GM19452 (cell line): ENCODE data around the gene UGT2A3.
"Not testable (repeated sequence)": the region's sequence is repeated elsewhere in the genome, so short reads cannot be mapped to it uniquely, and the experiment has no call there.

Experiments
- ATAC-seq: cut with Tn5 transposase; IDR thresholded peaks from one replicate; pipeline ENCODE4 v1.9.1; 2021; ENCODE audit not compliant: unreplicated experiment

The UGT2A3 gene

DNA sequence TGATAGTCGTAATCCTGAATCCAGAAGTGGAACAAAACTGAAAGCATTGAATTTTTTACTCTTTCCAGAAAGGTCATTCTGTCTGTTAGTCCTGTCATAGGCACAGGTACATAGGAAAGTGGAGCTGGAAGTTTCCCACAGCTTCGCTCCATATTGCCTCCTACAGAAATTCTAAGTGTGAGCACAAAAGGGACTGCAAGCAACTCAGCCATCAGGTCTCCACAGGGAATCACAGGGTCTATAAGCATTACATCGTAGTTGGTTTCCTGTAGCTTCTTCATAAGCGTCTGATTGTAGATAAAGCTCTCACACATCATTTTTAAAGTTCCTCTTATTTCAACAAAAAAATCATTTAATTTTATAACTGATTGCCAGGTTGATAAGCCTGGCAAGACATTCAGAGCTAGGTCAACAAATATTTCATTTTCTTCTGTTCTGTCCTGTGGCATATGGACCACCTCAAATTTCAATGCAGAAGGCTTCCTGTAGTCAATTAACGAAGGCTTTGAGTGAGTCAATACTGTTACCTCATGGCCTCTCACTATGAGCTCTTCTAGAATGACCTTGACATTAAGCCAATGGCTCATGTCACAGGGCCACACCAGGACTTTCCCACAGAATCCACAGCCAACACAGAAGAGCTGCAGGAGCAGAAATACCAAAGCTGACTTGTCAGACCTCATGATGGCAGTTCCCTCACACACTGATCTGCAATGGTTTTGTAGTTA lies at the start of gene UGT2A3:
Gene UGT2A3, minus strand, starts transcription at position 727 of the 728 bp plus-strand sequence. Its CDS starts 44 bp downstream, at position 683.
- no peak for ATAC-seq

DNA sequence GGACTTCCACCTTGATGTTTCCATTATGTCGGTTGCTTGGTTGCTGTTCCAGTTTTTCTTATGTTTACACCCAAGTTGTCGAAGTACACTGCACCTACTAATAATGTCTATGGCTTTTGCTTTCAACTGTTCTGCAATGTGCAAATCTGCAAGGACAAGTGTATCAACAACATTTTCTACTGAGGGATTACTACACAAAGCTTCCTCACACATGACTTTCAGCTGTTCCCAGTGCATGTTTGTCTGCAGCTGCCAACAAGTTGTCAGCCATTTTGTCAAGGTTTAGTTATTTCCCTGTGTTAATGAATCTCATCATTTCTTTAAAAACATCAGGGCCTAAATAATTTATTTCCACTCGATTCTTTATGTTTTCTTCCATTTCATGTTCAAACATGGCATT lies 45.4 kb upstream of the UGT2A3 start:
- no peak for ATAC-seq

- no peak for ATAC-seq
Measured at GRCh38 chr4:68995292-68995691, 43.7 kb upstream of the UGT2A3 start.

- ATAC-seq: peak; percentile 83
Measured at GRCh38 chr4:68987007-68987406, 35.4 kb upstream of the UGT2A3 start.

DNA sequence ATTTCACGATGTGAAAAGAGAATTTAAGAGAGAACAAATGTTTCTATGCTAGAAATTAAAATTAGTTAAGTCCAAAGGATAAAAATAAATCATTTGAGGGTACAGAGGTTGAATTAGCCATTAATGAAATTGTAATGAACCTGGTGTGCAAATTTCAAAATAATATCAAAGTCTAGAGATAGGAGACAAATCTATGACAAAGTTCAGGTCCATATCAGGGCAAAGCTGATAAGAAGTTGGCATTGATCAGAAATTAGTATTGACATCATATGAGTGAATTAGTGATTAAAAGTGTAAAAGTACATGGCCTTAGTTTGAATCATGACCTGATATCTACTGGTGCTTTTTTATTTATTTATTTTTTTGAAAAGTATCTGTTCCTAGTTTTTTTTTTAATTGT lies 33.8 kb upstream of the UGT2A3 start:
- no peak for ATAC-seq

DNA sequence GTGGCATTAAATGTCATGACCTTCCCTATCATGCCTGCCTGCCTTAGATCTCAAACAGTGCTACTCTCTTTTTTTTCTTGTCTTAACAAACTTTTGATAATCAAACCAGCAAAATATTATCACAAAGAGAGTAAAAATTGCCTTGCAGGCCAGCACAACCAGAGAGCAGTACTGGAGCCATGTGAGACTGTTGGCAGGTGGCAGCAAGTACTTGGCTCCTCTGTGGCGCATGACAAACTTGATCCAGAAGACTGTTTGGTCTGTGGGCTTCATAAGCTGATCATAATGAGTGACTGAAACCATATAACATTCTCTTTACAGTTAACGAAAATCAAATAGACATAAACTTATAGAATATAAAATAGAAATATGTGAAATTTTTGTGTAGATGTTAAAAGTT lies 33.3 kb upstream of the UGT2A3 start:
- ATAC-seq: no peak

DNA sequence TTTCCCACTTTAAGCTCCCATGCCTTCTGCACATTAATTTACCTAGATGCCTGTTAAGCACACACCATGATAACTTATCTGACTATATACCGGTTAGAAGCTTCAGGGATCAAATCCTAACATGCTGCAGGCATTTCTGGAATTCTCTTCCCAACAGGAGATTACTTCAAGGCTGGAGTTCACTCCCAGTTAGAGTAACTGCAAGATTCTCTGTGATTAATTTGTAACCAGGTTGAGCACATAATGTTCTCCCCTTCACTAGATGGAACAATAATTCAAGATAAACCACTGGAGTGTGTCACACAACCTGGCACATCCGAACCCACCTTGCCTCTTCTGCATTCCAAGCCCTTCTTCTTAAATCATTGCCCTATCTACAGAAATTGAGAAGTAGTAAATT lies 11.8 kb upstream of the UGT2A3 start:
- ATAC-seq: no peak

DNA sequence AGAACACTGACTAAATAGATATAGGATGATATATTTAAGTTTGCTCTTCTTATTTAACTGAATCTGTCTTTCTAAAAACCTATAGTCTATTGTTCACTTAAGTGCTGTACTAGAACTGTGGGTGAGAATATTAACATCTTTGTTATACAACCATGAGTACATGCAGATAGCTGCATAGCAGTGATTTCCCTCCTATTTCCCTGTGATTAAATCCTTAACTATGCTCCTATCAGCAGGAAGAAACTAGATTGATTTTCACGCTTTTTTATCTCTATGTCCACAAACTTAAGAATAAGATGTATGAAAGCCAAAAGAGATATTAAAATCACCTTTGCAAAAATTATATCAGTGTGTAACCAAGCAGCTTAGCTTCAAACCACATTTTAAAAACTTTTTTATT lies 11.3 kb upstream of the UGT2A3 start:
- no peak for ATAC-seq

- ATAC-seq: no peak
Measured at GRCh38 chr4:68960294-68961163, 8.9 kb upstream of the UGT2A3 start.

DNA sequence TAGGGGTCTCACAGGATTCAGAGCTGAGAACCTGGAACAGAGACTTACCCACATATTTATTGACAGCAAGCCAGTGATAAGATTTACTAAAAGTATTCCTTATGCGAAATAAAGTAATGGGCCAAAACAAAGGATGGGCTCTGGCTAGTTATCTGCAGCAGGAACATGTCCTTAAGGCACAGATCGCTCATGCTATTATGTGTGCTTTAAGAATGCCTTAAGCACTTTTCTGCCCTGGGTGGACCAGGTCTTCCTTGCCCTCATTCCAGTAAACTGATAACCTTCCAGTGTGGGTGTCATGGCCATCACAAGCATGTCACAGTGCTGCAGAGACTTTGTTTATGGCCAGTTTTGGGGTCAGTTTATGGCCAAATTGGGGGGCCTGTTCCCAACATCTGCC lies 7.5 kb upstream of the UGT2A3 start:
- not testable (repeated sequence) for ATAC-seq

DNA sequence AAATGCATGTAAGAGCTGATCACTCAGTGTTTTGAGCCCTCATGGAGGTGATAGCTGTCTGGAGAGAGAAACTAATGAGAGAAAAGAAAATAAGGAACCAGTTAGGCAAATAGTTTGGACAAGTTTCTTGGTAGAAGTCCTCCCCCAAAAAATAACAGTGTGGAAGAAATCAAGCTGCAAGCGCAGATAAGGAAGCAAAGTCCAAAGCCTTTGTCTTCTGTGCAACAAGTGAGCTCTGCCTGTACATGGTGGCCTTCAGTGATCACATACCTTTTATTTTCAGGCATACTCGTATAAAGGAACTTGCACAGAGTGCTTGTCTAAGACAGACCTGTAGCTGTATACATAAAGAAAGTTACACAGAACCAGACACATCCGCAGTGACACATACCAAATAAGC lies 2.5 kb upstream of the UGT2A3 start:
- ATAC-seq: no peak

GRCh38 chr4:68953056-68953596 lies 1.5 kb upstream of the UGT2A3 start:
- ATAC-seq: no peak

GRCh38 chr4:68951806-68952585 lies 392 bp upstream of the UGT2A3 start:
- ATAC-seq: no peak

DNA sequence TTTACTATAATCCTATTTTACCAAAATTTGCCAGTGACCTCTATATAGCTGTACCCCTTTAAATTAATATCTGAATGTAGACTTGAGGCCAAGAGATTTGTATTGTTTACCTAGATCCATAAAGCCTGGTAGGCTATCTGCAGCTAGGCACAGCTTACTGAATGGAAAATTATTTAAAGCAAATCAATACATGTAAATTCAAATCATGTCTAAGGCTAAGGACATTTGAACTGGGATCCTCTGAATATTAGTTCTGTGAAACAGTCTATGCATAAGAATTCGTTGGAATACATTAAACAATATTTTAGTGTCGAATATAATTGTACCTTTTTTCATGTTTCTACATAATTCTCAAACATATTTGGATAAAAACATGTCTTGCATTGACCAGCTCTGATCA lies 1.6 kb downstream of the UGT2A3 start:
- ATAC-seq: no peak

DNA sequence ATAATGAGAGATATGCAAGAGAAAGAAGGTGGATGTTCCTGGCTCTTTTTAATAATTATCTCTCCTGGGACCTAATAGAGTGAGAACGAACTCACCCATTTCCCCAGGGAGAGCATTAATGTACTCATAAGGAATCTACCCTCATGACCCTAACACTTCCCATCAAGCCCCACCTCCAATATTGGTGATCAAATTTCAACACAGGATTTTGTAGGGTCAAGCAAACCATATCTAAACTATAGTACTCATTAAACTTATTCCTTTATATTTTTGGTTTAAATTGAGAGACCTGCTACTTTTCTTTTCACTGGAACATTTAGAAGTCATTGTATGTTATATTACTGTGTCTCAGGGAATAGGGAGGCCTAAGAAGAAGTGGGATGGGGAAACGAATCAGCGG lies 2.6 kb downstream of the UGT2A3 start:
- ATAC-seq: no peak

GRCh38 chr4:68948044-68948743 lies 3.4 kb downstream of the UGT2A3 start:
- no peak for ATAC-seq

GRCh38 chr4:68929076-68929737 lies 22.4 kb downstream of the UGT2A3 start:
- no peak for ATAC-seq

GRCh38 chr4:68927165-68927564 lies 24.4 kb downstream of the UGT2A3 start:
- no peak for ATAC-seq

DNA sequence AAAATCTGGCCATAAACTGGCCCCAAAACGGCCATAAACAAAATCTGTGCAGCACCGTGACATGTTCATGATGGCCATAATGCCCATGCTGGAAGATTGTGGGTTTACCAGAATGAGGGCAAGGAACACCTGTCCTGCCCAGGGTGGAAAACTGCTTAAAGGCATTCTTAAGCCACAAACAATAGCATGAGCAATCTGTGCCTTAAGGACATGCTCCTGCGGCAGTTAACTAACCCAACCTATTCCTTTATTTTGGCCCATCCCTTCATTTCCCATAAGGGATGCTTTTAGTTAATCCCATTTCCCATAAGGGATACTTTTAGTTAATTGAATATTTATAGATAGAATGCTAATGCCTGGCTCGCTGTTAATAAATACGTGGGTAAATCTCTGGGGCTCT lies 29.4 kb downstream of the UGT2A3 start:
- not testable (repeated sequence) for ATAC-seq

GRCh38 chr4:68921051-68921450 lies 30.6 kb downstream of the UGT2A3 start:
- ATAC-seq: no peak
